H1 (cell line): Measurements from ENCODE around the gene ERCC3. TPM values are rescaled to one million over a fixed set of nuclear protein-coding genes. Genes with fewer than 3 reads are reported as not detected.

ENCODE experiments used
- CTCF ChIA-PET: fragments of 300-600 bp; sonication (Branson Sonifier 250); formaldehyde crosslinking; loops from one replicate; lab custom pipeline; 2021; ENCODE audit not compliant: partially characterized antibody; lab: Charles Lee
- POLR2A ChIA-PET: fragments of 300-600 bp; sonication (Branson Sonifier 250); formaldehyde crosslinking; loops from one replicate; lab custom pipeline; 2021; ENCODE audit warnings: inconsistent platforms; ENCODE audit not compliant: partially characterized antibody; lab: Charles Lee
- DNase-seq, 2 experiments: peaks; one replicate each; pipeline versions ENCODE4 v3.0.0 to v3.0.0-alpha.2; 2010 to 2022; ENCODE audit warnings: low spot score in 2 of 2, low read depth in 1 of 2, mixed read lengths in 1 of 2
- FAIRE-seq: peaks from 2 replicates; lab custom pipeline; 2011; peaks lifted over from hg19 to GRCh38; lab: Jason Lieb, UNC
- H2AFZ ChIP-seq: 2 replicates; pipeline ENCODE4 v1.8.1; 2012; ENCODE audit warnings: low read length, inconsistent platforms
- H2AK5ac ChIP-seq: 2 replicates; pipeline ENCODE4 v1.6.1; 2013; ENCODE audit warnings: low read depth, low read length
- H2BK120ac ChIP-seq: replicated peaks from 2 replicates; pipeline ENCODE3; 2013; ENCODE audit warnings: low read depth, low read length, inconsistent platforms
- H2BK12ac ChIP-seq: 2 replicates; pipeline ENCODE4 v1.6.1; 2013; ENCODE audit warnings: low read depth, low read length
- H2BK15ac ChIP-seq: 2 replicates; pipeline ENCODE4 v1.6.1; 2013; ENCODE audit warnings: low read length
- H2BK20ac ChIP-seq: 2 replicates; pipeline ENCODE4 v1.6.1; 2013; ENCODE audit warnings: low read length
- H2BK5ac ChIP-seq: 2 replicates; pipeline ENCODE4 v1.6.1; 2013; ENCODE audit warnings: low read depth, low read length
- H3K14ac ChIP-seq: 2 replicates; pipeline ENCODE4 v1.6.1; 2013; ENCODE audit warnings: inconsistent platforms; ENCODE audit not compliant: insufficient read length
- H3K18ac ChIP-seq: 2 replicates; pipeline ENCODE4 v1.6.1; 2013; ENCODE audit warnings: low read length; ENCODE audit errors: extremely low read depth
- H3K23ac ChIP-seq: 2 replicates; pipeline ENCODE4 v1.6.1; 2013; ENCODE audit warnings: inconsistent platforms; ENCODE audit not compliant: insufficient read length
- H3K23me2 ChIP-seq: 2 replicates; pipeline ENCODE4 v1.6.1; 2013; ENCODE audit warnings: low read depth, low read length
- H3K27ac ChIP-seq: 2 replicates; pipeline ENCODE4 v1.6.1; 2011; ENCODE audit warnings: low read depth, low read length, inconsistent platforms
- H3K27me3 ChIP-seq, 4 experiments: replicated peaks in 1 of 4; 1 replicate in 1 of 4; 2 replicates in 3 of 4; pipeline versions ENCODE4 v1.6.1 to v1.8.1; 2011 to 2013; ENCODE audit warnings: low read length in 3 of 4, mild to moderate bottlenecking in 3 of 4, inconsistent platforms in 2 of 4, mixed read lengths in 2 of 4, moderate library complexity in 1 of 4; ENCODE audit not compliant: control insufficient read depth in 3 of 4, insufficient read depth in 3 of 4; ENCODE audit errors: extremely low read depth in 1 of 4
- H3K36me3 ChIP-seq, 4 experiments: 2 replicates each; pipeline versions ENCODE4 v1.6.1 to v1.8.1; 2011 to 2013; ENCODE audit warnings: mild to moderate bottlenecking in 4 of 4, low read length in 3 of 4, moderate library complexity in 2 of 4, control low read depth in 1 of 4, inconsistent platforms in 1 of 4; ENCODE audit not compliant: insufficient read depth in 4 of 4, control insufficient read depth in 2 of 4
- H3K4ac ChIP-seq: replicated peaks from 2 replicates; pipeline ENCODE3; 2013; ENCODE audit warnings: low read length, low read depth, mixed read lengths, inconsistent platforms; ENCODE audit not compliant: insufficient read length
- H3K4me1 ChIP-seq, 4 experiments: replicated peaks in 1 of 4; 1 replicate in 1 of 4; 2 replicates in 3 of 4; pipeline versions ENCODE4 v1.6.1 to v1.8.1; 2011 to 2013; ENCODE audit warnings: low read length in 3 of 4, inconsistent platforms in 2 of 4, mixed read lengths in 1 of 4; ENCODE audit not compliant: insufficient read depth in 4 of 4, control insufficient read depth in 3 of 4
- H3K4me2 ChIP-seq, 2 experiments: 2 replicates each; pipeline versions ENCODE4 v1.6.1 to v1.8.1; 2011 to 2013; ENCODE audit warnings: low read depth in 2 of 2, low read length in 2 of 2, control low read depth in 1 of 2, inconsistent platforms in 1 of 2, mild to moderate bottlenecking in 1 of 2; ENCODE audit not compliant: insufficient read depth in 1 of 2
- H3K4me3 ChIP-seq, 4 experiments: fragments of 200-600, 300-600 bp in 1 of 4; sonication (generic), shearing (Covaris generic), sonication (Bioruptor Twin) in 1 of 4; 2 replicates each; pipeline versions ENCODE4 v1.5.1 to v1.8.1; 2011 to 2016; ENCODE audit warnings: low read length in 4 of 4, low read depth in 3 of 4, control low read depth in 2 of 4, inconsistent platforms in 2 of 4, mild to moderate bottlenecking in 2 of 4, mixed read lengths in 1 of 4, moderate library complexity in 1 of 4; ENCODE audit not compliant: insufficient read depth in 2 of 4; ENCODE audit errors: extremely low read depth in 1 of 4
- H3K56ac ChIP-seq: replicated peaks from 2 replicates; pipeline ENCODE3; 2013; ENCODE audit warnings: low read depth, mild to moderate bottlenecking, mixed read lengths, low read length, inconsistent platforms; ENCODE audit not compliant: insufficient read length
- H3K79me1 ChIP-seq: 2 replicates; pipeline ENCODE4 v1.6.1; 2013; ENCODE audit warnings: low read depth, low read length, control low read depth
- H3K79me2 ChIP-seq, 2 experiments: 2 replicates each; pipeline versions ENCODE4 v1.6.1 to v1.8.1; 2012 to 2013; ENCODE audit warnings: low read length in 2 of 2, mild to moderate bottlenecking in 2 of 2, inconsistent platforms in 1 of 2; ENCODE audit not compliant: insufficient read depth in 2 of 2, control insufficient read depth in 1 of 2
- H3K9ac ChIP-seq, 4 experiments: replicated peaks in 1 of 4; 1 replicate in 1 of 4; 2 replicates in 3 of 4; pipeline versions ENCODE4 v1.6.1 to v1.8.1; 2011 to 2013; ENCODE audit warnings: low read depth in 3 of 4, low read length in 3 of 4, control low read depth in 2 of 4, mild to moderate bottlenecking in 2 of 4, moderate library complexity in 2 of 4, inconsistent platforms in 1 of 4; ENCODE audit errors: extremely low read depth in 1 of 4
- H3K9me3 ChIP-seq, 2 experiments: 2 replicates each; pipeline versions ENCODE4 v1.6.1 to v1.8.1; 2012 to 2013; ENCODE audit warnings: mild to moderate bottlenecking in 2 of 2, moderate library complexity in 2 of 2, control low read depth in 1 of 2, inconsistent platforms in 1 of 2, low read depth in 1 of 2, low read length in 1 of 2, mixed read lengths in 1 of 2; ENCODE audit not compliant: insufficient read depth in 2 of 2
- H4K20me1 ChIP-seq, 2 experiments: replicated peaks in 1 of 2; 2 replicates each; pipeline versions ENCODE3 to v1.8.1; 2011 to 2013; ENCODE audit warnings: inconsistent platforms in 2 of 2, low read length in 2 of 2, mild to moderate bottlenecking in 1 of 2; ENCODE audit not compliant: insufficient read depth in 2 of 2, control insufficient read depth in 1 of 2
- H4K5ac ChIP-seq: 2 replicates; pipeline ENCODE4 v1.6.1; 2013; ENCODE audit warnings: low read length, low read depth, mixed read lengths, inconsistent platforms; ENCODE audit not compliant: insufficient read length
- H4K8ac ChIP-seq: 2 replicates; pipeline ENCODE4 v1.8.0; 2013; ENCODE audit warnings: mild to moderate bottlenecking, moderate library complexity, low read length, inconsistent platforms; ENCODE audit not compliant: insufficient read depth; ENCODE audit errors: extremely low read depth
- H4K91ac ChIP-seq: replicated peaks from 2 replicates; pipeline ENCODE3; 2013; ENCODE audit warnings: low read length, mixed read lengths, inconsistent platforms; ENCODE audit not compliant: insufficient read length
- CBX8 ChIP-seq: fragments of 300-800, 300-1000 bp; sonication (generic); IDR thresholded peaks from 2 replicates; pipeline ENCODE4 v1.7.1; 2016; ENCODE audit warnings: low read depth, low read length, borderline replicate concordance
- CEBPB ChIP-seq: IDR thresholded peaks from 2 replicates; pipeline ENCODE4 v1.6.1; 2012; ENCODE audit warnings: low read depth, low read length
- HDAC2 ChIP-seq, 2 experiments: fragments of 300-600 bp in 1 of 2; sonication (generic) in 1 of 2; IDR thresholded peaks; 2 replicates each; pipeline ENCODE4 v1.6.1; 2011 to 2012; ENCODE audit warnings: low read depth in 2 of 2, low read length in 2 of 2, mild to moderate bottlenecking in 2 of 2, moderate library complexity in 2 of 2, borderline replicate concordance in 1 of 2, inconsistent platforms in 1 of 2
- KDM1A ChIP-seq: fragments of 200-600, 300-600 bp; sonication (generic); IDR thresholded peaks from 2 replicates; pipeline ENCODE4 v1.7.1; 2016; ENCODE audit warnings: mild to moderate bottlenecking, low read length, borderline replicate concordance
- MAFK ChIP-seq: IDR thresholded peaks from 2 replicates; pipeline ENCODE4 v1.6.1; 2012; ENCODE audit warnings: low read depth, mild to moderate bottlenecking, improper control_type of control experiment, low read length
- POLR2A ChIP-seq, 2 experiments: IDR thresholded peaks; 1 replicate in 1 of 2; 2 replicates in 1 of 2; pipeline ENCODE4 v1.6.1; 2011; ENCODE audit warnings: low read depth in 2 of 2, low read length in 2 of 2, mild to moderate bottlenecking in 2 of 2; ENCODE audit errors: control extremely low read depth in 1 of 2
- POU5F1 ChIP-seq: IDR thresholded peaks from 2 replicates; pipeline ENCODE4 v1.6.1; 2011; ENCODE audit warnings: low read depth, mild to moderate bottlenecking, low read length, moderate library complexity
- RBBP5 ChIP-seq: IDR thresholded peaks from 2 replicates; pipeline ENCODE4 v1.7.1; 2012; ENCODE audit warnings: low read depth, mild to moderate bottlenecking, inconsistent platforms, low read length, moderate library complexity, borderline replicate concordance
- RFX5 ChIP-seq: IDR thresholded peaks from 2 replicates; pipeline ENCODE4 v1.6.1; 2011; ENCODE audit warnings: low read depth, low read length, improper control_type of control experiment, borderline replicate concordance
- SAP30 ChIP-seq: fragments of 300-600 bp; sonication (generic); IDR thresholded peaks from 2 replicates; pipeline ENCODE4 v1.7.1; 2012; ENCODE audit warnings: low read length, moderate library complexity, mild to moderate bottlenecking, inconsistent platforms; ENCODE audit not compliant: insufficient read depth, insufficient replicate concordance
- SIX5 ChIP-seq: IDR thresholded peaks from 2 replicates; pipeline ENCODE4 v1.6.1; 2011; ENCODE audit warnings: mild to moderate bottlenecking, low read depth, low read length
- SP2 ChIP-seq: IDR thresholded peaks from 2 replicates; pipeline ENCODE4 v1.6.1; 2012; ENCODE audit warnings: mild to moderate bottlenecking, low read length, inconsistent platforms
- SP4 ChIP-seq: IDR thresholded peaks from 2 replicates; pipeline ENCODE4 v1.6.1; 2012; ENCODE audit warnings: low read length, inconsistent platforms
- TAF1 ChIP-seq: IDR thresholded peaks from 2 replicates; pipeline ENCODE4 v1.6.1; 2011; ENCODE audit warnings: mild to moderate bottlenecking, low read depth, low read length
- TEAD4 ChIP-seq: IDR thresholded peaks from 2 replicates; pipeline ENCODE4 v1.6.1; 2012; ENCODE audit warnings: low read depth, low read length, inconsistent platforms, mixed read lengths
- WGBS, 2 experiments: shearing (Covaris generic) in 1 of 2; methylation state at CpG; one replicate each; pipeline versions ENCODE4 v1.1.6 to v1.1.7; 2013 to 2015; ENCODE audit warnings: low lambda C conversion rate in 2 of 2, mixed read lengths in 2 of 2, inconsistent platforms in 1 of 2, low coverage in 1 of 2, missing lambda C conversion rate in 1 of 2; ENCODE audit not compliant: insufficient replicate concordance in 2 of 2, insufficient coverage in 1 of 2, insufficient read length in 1 of 2; ENCODE audit errors: extremely low coverage in 1 of 2, missing lambda C conversion rate in 1 of 2; 5-methylcytosine and 5-hydroxymethylcytosine counted together
- polyA plus RNA-seq, 7 experiments: library from polyadenylated mRNA; depleted of rRNA in 3 of 7; stranded (reverse) in 5 of 7; unstranded in 2 of 7; fragments of >200 nt in 5 of 7; fragments of 200-250 nt in 2 of 7; gene quantifications; 1 replicate in 5 of 7; 2 replicates in 1 of 7; 4 replicates in 1 of 7; pipeline versions ENCODE4 v1.2.1 to v1.2.3, GENCODE V29; 2011 to 2013; ENCODE audit warnings: missing spikeins in 2 of 7, mixed read lengths in 2 of 7
- total RNA-seq: library from RNA; stranded (reverse); fragmentation: NEBNext Ultra II Directional; extraction: Animal tissue kit (Norgen Biotek cat#: 25700); gene quantifications from 2 replicates; pipeline ENCODE4 v1.2.1, GENCODE V29; 2021

ERCC3 gene
- total and polyA plus RNA-seq, 2 of the 8 experiments (the other 6 are each of a cell fraction or from before 2014, with no cell fraction given): 41.8 to 48.9 TPM

GRCh38 chr2:127342101-127342500 is 48.2 kb upstream of the ERCC3 start:
- Histone ChIP-seq H3K9ac (no peak overlapping the region), H3K79me2 (peaks cover 0 to 27% of the 10 kb centered on the region in 2 experiments; a peak in 2 of 4 replicates), H3K56ac (no peak overlapping the region), H4K20me1 (no peaks in the 10 kb centered on the region), H3K18ac (no peak overlapping the region), H3K27me3 (no peaks in the 10 kb centered on the region), H3K9me3 (no peaks in the 10 kb centered on the region), H3K27ac (no peak overlapping the region), H3K79me1 (no peaks in the 10 kb centered on the region), H2BK5ac (no peak overlapping the region), H3K4me2 (no peak overlapping the region), H2BK12ac (no peak overlapping the region), H2BK15ac (no peak overlapping the region), H4K91ac (no peak overlapping the region), H3K36me3 (peaks cover 0 to 12% (median 0%) of the 10 kb centered on the region in 4 experiments; a peak in 1 of 8 replicates), H2AK5ac (no peak overlapping the region), H3K4me1 (no peaks in the 10 kb centered on the region), H2BK120ac (no peak overlapping the region), H3K14ac (no peak overlapping the region), H2BK20ac (no peak overlapping the region), H2AFZ (no peak overlapping the region), H3K4me3 (no peak overlapping the region), H4K8ac (no peak overlapping the region), H3K23me2 (no peaks in the 10 kb centered on the region), H3K23ac (no peak overlapping the region), H3K4ac (no peak overlapping the region), H4K5ac (no peak overlapping the region)
- ChIA-PET POLR2A (no interaction called here), CTCF (no interaction called here)
- 88% methylated on average over 1 of the region's 1 CpG; no CpG with 5 or more reads in 1 of the 2 experiments for WGBS, 2 experiments
- FAIRE-seq: no peak
- no peak for DNase-seq
- TF ChIP-seq KDM1A (no peak), CBX8 (no peak), TEAD4 (no peak), RBBP5 (no peak), SIX5 (no peak), POLR2A (IDR thresholded peaks at IDR 0.05; ENCODE audit: control extremely low read depth in 1 of 2, low read depth in 2 of 2, low read length in 2 of 2) (no peak), MAFK (no peak), CEBPB (no peak), TAF1 (no peak), SP2 (no peak), RFX5 (no peak), HDAC2 (IDR thresholded peaks at IDR 0.05; ENCODE audit: borderline replicate concordance in 1 of 2, low read depth in 2 of 2, low read length in 2 of 2) (no peak), SAP30 (no peak), SP4 (no peak), POU5F1 (no peak)
